Aorta (tissue), 5 donors: ENCODE results near the gene ADAMTS8. TPM values are rescaled to one million over a fixed set of nuclear protein-coding genes. Genes with fewer than 3 reads are reported as not detected.

Experiments
- ATAC-seq: fragments of 200-7000 bp; cut with Tn5 transposase; one replicate; pipeline ENCODE4 v1.9.1; 2022; ENCODE audit warnings: moderate library complexity; ENCODE audit not compliant: low FRiP score
- DNase-seq, 2 donors: peaks; one replicate each; pipeline ENCODE4 v3.0.0-alpha.2; 2020
- H3K27ac ChIP-seq, 2 donors: one replicate each; pipeline ENCODE4 v1.5.1; 2013; ENCODE audit warnings: low read length in 2 of 2, mild to moderate bottlenecking in 2 of 2, moderate library complexity in 2 of 2, control low read depth in 1 of 2, inconsistent platforms in 1 of 2, low read depth in 1 of 2
- H3K27me3 ChIP-seq, 2 donors: one replicate each; pipeline ENCODE4 v1.6.1; 2013; ENCODE audit warnings: control low read depth in 1 of 2, low read length in 1 of 2, mild to moderate bottlenecking in 1 of 2, moderate library complexity in 1 of 2; ENCODE audit not compliant: insufficient read depth in 2 of 2, control insufficient read depth in 1 of 2
- H3K36me3 ChIP-seq, 2 donors: one replicate each; pipeline ENCODE4 v1.6.1; 2013; ENCODE audit warnings: control low read depth in 1 of 2, low read length in 1 of 2, mild to moderate bottlenecking in 1 of 2; ENCODE audit not compliant: insufficient read depth in 2 of 2, control insufficient read depth in 1 of 2
- H3K4me1 ChIP-seq, 2 donors: one replicate each; pipeline ENCODE4 v1.6.1; 2013; ENCODE audit warnings: low read length in 2 of 2, control low read depth in 1 of 2, mild to moderate bottlenecking in 1 of 2, moderate library complexity in 1 of 2; ENCODE audit not compliant: insufficient read depth in 2 of 2, control insufficient read depth in 1 of 2
- H3K4me3 ChIP-seq, 2 donors: one replicate each; pipeline ENCODE4 v1.5.1; 2013; ENCODE audit warnings: low read length in 2 of 2, control low read depth in 1 of 2, mild to moderate bottlenecking in 1 of 2
- H3K9me3 ChIP-seq: one replicate; pipeline ENCODE4 v1.6.1; 2013; ENCODE audit warnings: mild to moderate bottlenecking, low read length; ENCODE audit not compliant: control insufficient read depth
- WGBS, 2 donors: extraction: QIAGEN DNeasy Blood & Tissue Kit; methylation state at CpG; one replicate each; pipeline ENCODE4 v1.1.7; 2013; 5-methylcytosine and 5-hydroxymethylcytosine counted together
- intact Hi-C, 2 donors: fragments of 100-400 bp; cut with DNase I; formaldehyde crosslinking; loops; one replicate each; pipeline versions ENCODE4 v1.14.2 to v1.15.0; 2022
- polyA plus RNA-seq, 2 donors: library from polyadenylated mRNA; stranded (reverse); fragments of 200-250 nt; gene quantifications; one replicate each; pipeline ENCODE4 v1.2.3, GENCODE V29; 2013
- total RNA-seq, 2 donors: library from RNA; stranded (reverse); fragmentation: NEBNext Ultra II Directional; extraction: Animal tissue kit (Norgen Biotek cat#: 25700); gene quantifications; one replicate each; pipeline ENCODE4 v1.2.1, GENCODE V29; 2021
- donor health status: healthy with polysubstance abuse.
- donor health status: Bipolar disorder and iron deficiency.
- donor health status: DM: no; HTN: no; CAD: no.
- donor health status: DM: no; HTN: no; CAD: no.
- donor health status: DM: yes; HTN: yes; CAD: no.

The ADAMTS8 gene
- total and polyA plus RNA-seq, 4 donors: 3.3 to 64.9 (median 7.2) TPM

DNA sequence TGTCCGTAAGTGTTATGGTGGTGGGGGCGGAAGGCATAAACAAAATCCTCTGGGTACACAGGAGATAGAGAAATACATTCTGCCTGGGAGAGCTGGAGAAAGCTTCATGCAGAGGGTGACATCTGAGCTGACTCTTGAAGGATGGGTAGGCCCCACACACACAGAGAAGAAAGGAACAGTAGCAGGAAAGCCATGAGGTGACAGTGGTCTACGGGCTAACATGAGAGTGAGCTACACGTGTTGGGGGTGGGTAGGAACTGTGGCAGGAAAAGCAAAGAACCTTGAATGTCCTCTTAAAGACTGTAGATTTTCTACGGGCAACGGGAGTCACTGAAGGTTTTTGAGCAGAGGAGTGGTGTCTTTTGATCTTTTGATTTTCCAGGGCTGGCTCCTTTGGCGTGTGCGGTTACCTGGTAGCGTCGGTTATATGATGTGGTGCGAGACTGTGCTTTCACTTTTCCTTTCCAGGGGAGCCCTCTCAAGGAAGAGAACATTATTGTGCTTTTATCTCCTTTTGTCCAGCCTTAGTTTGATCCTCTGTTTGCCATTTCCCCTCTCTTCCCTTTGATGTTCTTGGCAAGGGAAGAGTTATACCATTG, 39.7 kb downstream of the ADAMTS8 start:
- no peaks in the 10 kb centered on the region for H3K4me1 ChIP-seq
- ATAC-seq: no peak
- peak in 1 of 2 donors; percentile 15 for DNase-seq
- H3K27ac ChIP-seq: no peak overlapping the region
- no peaks in the 10 kb centered on the region for H3K36me3 ChIP-seq
- H3K9me3 ChIP-seq: no peaks in the 10 kb centered on the region
- no peak overlapping the region for H3K4me3 ChIP-seq
- 83 to 90% methylated on average over 11 of the region's 11 CpGs for WGBS, 2 donors
- intact Hi-C loops: no loop called here
- no peaks in the 10 kb centered on the region for H3K27me3 ChIP-seq

DNA sequence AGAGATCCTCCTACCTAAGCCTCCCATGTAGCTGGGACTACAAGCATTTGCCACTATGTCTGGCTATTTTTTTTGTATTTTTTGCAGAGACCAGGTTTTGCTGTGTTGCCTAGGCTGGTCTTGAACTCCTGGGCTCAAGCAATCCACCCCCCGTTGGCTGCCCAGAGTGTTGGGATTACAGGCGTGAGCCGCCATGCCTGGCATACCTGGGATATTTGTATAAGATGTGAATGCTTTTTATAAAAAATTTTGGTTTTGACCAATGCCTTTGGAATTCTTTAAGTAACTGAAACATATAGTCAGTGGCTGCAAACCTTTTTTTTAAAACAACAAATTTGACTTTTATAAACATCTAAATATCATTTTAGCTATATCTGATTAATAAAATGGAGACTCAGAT, 42.4 kb downstream of the ADAMTS8 start:
- 91 to 93% methylated on average over 3 of the region's 3 CpGs for WGBS, 2 donors
- ATAC-seq: no peak
- intact Hi-C loops: no loop called here
- no peaks in the 10 kb centered on the region for H3K9me3 ChIP-seq
- no peak for DNase-seq
- no peak overlapping the region for H3K4me3 ChIP-seq
- no peak overlapping the region for H3K27ac ChIP-seq
- H3K27me3 ChIP-seq: no peaks in the 10 kb centered on the region
- no peaks in the 10 kb centered on the region for H3K36me3 ChIP-seq
- no peaks in the 10 kb centered on the region for H3K4me1 ChIP-seq

DNA sequence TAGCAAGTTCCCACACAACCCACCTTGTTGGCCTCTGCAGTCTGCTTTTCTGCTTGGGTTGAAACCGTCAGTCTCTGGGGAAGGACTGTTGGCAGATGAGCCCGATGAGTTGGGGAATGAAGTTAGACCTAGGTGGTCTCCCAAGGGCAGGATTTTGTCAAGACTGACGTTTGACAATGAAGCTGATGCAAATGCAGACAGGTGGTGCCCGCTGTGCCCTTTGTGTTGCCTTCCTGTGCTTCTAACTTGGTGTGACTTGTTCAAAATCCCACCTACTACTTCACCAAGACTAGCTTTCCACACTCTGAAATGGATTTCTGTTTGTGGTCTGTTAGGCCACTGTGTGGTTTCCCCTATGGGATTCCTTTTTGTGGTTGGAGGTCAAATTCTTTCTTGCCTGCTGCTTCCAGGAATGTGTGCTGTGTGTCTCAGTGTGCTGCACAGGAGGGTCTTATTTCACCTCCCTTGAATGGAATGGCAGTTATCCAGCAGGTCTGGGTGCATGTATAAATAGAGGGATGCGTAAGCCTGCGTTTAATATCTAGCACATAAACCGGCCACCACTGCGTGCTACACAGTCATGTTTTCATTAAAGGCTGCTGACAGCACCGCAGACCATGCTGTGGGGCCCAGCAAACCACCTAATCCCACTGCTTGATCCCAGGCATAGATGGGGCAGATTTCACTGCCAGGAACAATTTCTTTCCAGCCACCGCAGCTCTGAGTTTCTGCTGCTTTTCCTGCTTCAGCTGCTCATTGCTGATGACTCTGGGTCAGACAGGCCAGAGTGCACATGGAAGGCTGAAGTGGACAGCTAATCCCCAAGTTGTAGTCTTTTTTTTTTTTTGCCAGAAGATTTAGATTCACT, 44.8 kb downstream of the ADAMTS8 start:
- intact Hi-C loops: no loop called here
- no peak for ATAC-seq
- no peaks in the 10 kb centered on the region for H3K27me3 ChIP-seq
- H3K27ac ChIP-seq: no peak overlapping the region
- H3K9me3 ChIP-seq: no peaks in the 10 kb centered on the region
- DNase-seq: no peak
- H3K4me1 ChIP-seq: no peaks in the 10 kb centered on the region
- no peak overlapping the region for H3K4me3 ChIP-seq
- 81 to 87% methylated on average over 10 of the region's 10 CpGs for WGBS, 2 donors
- H3K36me3 ChIP-seq: no peaks in the 10 kb centered on the region

DNA sequence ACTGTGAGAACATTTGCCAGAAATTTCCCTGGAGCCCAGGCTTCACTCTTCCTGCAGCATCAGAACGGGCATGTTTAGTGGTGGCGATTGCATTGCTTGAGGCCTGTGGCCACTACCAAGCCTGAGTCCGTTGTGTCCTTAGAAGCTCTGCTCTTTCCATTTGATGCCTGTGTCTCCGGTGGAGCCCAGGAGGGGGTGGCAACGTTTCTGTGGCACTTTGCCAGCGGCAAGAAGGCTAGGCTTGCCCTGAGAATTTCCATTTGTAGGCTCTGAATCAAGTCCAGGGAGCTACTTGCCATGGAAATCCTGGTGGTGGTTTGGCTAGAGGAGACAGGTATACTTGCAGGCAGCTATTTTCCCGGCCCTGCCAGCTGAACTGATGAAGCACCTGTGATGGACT, 47.1 kb downstream of the ADAMTS8 start:
- Histone ChIP-seq H3K27me3 (no peaks in the 10 kb centered on the region), H3K9me3 (no peaks in the 10 kb centered on the region), H3K36me3 (no peaks in the 10 kb centered on the region), H3K4me3 (no peak overlapping the region), H3K4me1 (no peaks in the 10 kb centered on the region), H3K27ac (no peak overlapping the region)
- WGBS, 2 donors: 50 to 52% methylated on average over 7 of the region's 7 CpGs
- no peak for ATAC-seq
- no peak for DNase-seq
- intact Hi-C loops: no loop called here

DNA sequence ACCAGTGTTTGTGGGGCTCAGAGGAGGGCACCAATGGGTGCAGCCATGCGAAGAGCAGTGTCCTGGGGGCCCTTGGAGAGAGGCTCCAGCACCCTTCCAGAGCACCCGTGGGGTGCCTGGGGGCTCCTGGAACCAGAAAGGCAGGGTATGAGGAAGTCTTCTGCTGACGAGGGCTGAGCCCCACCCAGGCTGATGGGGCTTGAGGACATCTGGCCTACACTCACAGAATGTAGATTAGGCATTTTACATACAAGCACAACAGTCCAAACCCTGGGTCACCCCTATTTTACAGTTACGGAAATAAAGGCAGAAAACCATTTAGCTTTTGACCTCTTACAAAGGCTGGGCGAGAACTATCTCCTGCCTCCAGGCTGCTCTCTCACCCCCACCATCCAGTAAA, 47.6 kb downstream of the ADAMTS8 start:
- ATAC-seq (no peak), DNase-seq (no peak)
- Histone ChIP-seq H3K4me3 (no peak overlapping the region), H3K4me1 (no peaks in the 10 kb centered on the region), H3K36me3 (no peaks in the 10 kb centered on the region), H3K9me3 (no peaks in the 10 kb centered on the region), H3K27me3 (no peaks in the 10 kb centered on the region), H3K27ac (no peak overlapping the region)
- WGBS, 2 donors: 94 to 96% methylated on average over 5 of the region's 5 CpGs
- intact Hi-C loops: no loop called here

DNA sequence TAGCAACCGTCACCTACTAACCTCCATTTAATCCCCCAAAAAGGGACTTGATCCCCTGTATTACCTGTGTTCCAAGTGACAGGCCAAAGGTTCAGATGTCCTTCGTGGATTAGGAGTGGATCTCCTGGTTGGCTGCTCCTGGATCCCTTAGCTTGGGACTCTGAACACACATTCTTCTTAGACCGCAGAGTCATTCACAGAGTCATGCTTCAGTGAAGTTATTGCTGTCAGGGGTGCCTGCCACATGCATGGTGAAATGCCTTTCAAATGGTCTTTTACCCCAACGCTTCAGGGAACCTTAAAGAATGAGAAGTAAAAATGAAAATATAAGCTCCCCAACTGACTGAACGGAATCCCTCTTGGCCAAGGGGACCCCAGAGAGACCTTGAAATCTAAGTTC, 49.1 kb downstream of the ADAMTS8 start:
- H3K4me1 ChIP-seq: no peaks in the 10 kb centered on the region
- H3K9me3 ChIP-seq: no peaks in the 10 kb centered on the region
- no peak for DNase-seq
- no peaks in the 10 kb centered on the region for H3K27me3 ChIP-seq
- no peak overlapping the region for H3K4me3 ChIP-seq
- intact Hi-C loops: no loop called here
- no peaks in the 10 kb centered on the region for H3K36me3 ChIP-seq
- no peak overlapping the region for H3K27ac ChIP-seq
- ATAC-seq: no peak
- WGBS, 2 donors: 97 to 98% methylated on average over 5 of the region's 5 CpGs

DNA sequence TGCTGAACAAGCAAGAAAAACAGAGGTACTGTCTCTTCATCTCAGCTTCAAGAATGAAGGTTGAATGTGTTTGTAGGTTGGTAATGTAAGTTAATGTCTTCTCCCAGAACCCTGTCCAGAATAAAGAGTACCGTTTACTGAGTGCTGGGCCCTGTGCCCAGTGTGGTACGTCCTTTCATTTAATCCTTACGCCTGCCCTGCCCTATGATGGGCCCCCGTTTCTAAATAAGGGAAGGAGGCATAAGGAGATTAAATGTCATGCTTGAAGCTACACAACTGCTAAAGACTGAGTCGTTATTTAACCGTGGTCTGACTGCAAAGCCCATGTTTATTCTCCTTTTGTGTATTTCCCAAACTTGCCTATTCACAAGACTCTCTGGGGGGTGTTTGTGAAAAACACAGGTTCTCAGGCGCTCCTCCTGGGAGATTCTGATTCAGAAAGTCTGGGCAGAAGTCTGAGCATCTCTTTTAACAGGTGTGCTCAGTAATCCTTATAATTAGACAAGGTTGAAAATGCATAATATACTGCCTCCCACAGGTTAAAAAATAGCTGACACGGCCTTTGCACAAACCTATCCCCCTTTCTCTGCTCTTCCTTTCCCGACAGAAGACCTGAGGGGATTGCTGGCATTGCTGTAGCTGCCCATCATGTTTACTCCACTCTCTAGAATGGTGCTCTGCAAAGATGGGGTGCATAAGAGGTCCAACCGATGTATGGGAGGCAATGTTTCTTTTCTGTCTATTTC, 57.4 kb downstream of the ADAMTS8 start:
- H3K4me1 ChIP-seq: peaks cover 0 to 3% of the 10 kb centered on the region in 2 donors
- no peaks in the 10 kb centered on the region for H3K27me3 ChIP-seq
- intact Hi-C loops: no loop called here
- WGBS, 2 donors: 66 to 71% methylated on average over 10 of the region's 10 CpGs
- no peak overlapping the region for H3K27ac ChIP-seq
- ATAC-seq: no peak
- H3K9me3 ChIP-seq: no peaks in the 10 kb centered on the region
- no peak overlapping the region for H3K4me3 ChIP-seq
- no peaks in the 10 kb centered on the region for H3K36me3 ChIP-seq
- no peak for DNase-seq

DNA sequence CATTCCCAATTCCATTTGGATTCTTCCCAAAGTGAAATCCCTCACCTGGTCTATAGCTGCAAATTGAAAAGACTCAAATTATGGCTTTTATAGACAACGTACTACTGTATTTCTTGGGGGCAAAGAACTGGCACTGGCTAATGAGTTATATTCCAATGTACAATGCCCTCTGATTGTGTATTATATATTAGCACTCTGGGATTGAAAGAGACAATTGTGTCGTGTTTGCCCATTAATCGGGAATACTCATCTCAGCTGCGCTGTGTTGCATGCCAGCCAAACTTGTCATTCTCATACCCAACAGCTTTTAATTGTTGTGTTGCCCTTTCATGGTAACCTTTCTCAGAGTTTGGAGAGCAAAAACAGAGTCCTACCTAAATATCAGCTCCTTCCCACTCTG, 58.7 kb downstream of the ADAMTS8 start:
- Histone ChIP-seq H3K27ac (no peak overlapping the region), H3K9me3 (no peaks in the 10 kb centered on the region), H3K36me3 (no peaks in the 10 kb centered on the region), H3K4me1 (peaks cover 0 to 3% of the 10 kb centered on the region in 2 donors), H3K4me3 (no peak overlapping the region), H3K27me3 (no peaks in the 10 kb centered on the region)
- WGBS, 2 donors: 95% methylated on average over 4 of the region's 4 CpGs
- intact Hi-C loops: no loop called here
- DNase-seq (no peak), ATAC-seq (no peak)
